Karpas-422 (cell line): Measurements from ENCODE around the gene TRAF3IP3. TPM values are rescaled to one million over a fixed set of nuclear protein-coding genes. Genes with fewer than 3 reads are reported as not detected.

Experiments used
- DNase-seq: peaks from one replicate; pipeline ENCODE4 v3.0.0-alpha.2; 2015
- H2AFZ ChIP-seq: fragments of 200-600 bp; sonication (generic); 2 replicates; pipeline ENCODE4 v1.6.1; 2014; ENCODE audit warnings: antibody characterized with exemption, low read length, mixed read lengths
- H3K27ac ChIP-seq: fragments of 200-600 bp; sonication (generic); 2 replicates; pipeline ENCODE4 v1.5.1; 2014; ENCODE audit warnings: mild to moderate bottlenecking, low read length, moderate library complexity
- H3K27me3 ChIP-seq: fragments of 200-600 bp; sonication (generic); 2 replicates; pipeline ENCODE4 v1.6.1; 2014; ENCODE audit warnings: low read length, mixed read lengths
- H3K36me3 ChIP-seq: fragments of 200-600 bp; sonication (generic); 2 replicates; pipeline ENCODE4 v1.6.1; 2014; ENCODE audit warnings: low read length, mixed read lengths; ENCODE audit not compliant: insufficient read depth
- H3K4me1 ChIP-seq: fragments of 200-600 bp; sonication (generic); 2 replicates; pipeline ENCODE4 v1.6.1; 2014; ENCODE audit warnings: mild to moderate bottlenecking, low read length, mixed read lengths
- H3K4me2 ChIP-seq: fragments of 200-600 bp; sonication (generic); 2 replicates; pipeline ENCODE4 v1.6.1; 2014; ENCODE audit warnings: low read length, low read depth, mild to moderate bottlenecking; ENCODE audit not compliant: poor library complexity, severe bottlenecking
- H3K4me3 ChIP-seq: fragments of 200-600 bp; sonication (generic); 2 replicates; pipeline ENCODE4 v1.5.1; 2014; ENCODE audit warnings: mild to moderate bottlenecking, antibody characterized with exemption, low read length, mixed read lengths
- H3K79me2 ChIP-seq: fragments of 200-600 bp; sonication (generic); 2 replicates; pipeline ENCODE4 v1.6.1; 2014; ENCODE audit warnings: mild to moderate bottlenecking, low read length, mixed read lengths
- H3K9ac ChIP-seq: fragments of 200-600 bp; sonication (generic); 2 replicates; pipeline ENCODE4 v1.6.0; 2014; ENCODE audit warnings: low read length
- H3K9me2 ChIP-seq: fragments of 200-600 bp; sonication (generic), shearing (Covaris generic); replicated peaks from 2 replicates; pipeline ENCODE4 v1.6.0; 2014; ENCODE audit warnings: mild to moderate bottlenecking, low read length, moderate library complexity; ENCODE audit not compliant: insufficient read depth
- H3K9me3 ChIP-seq: fragments of 300-700, 200-600 bp; sonication (generic); 2 replicates; pipeline ENCODE4 v1.6.1; 2014; ENCODE audit warnings: low read length, mixed read lengths
- H4K20me1 ChIP-seq: fragments of 200-600 bp; sonication (generic); 2 replicates; pipeline ENCODE4 v1.6.1; 2014; ENCODE audit warnings: mild to moderate bottlenecking, antibody characterized with exemption, low read length, low read depth; ENCODE audit not compliant: insufficient read depth
- total RNA-seq: library from RNA; depleted of rRNA; stranded (reverse); fragments of >200 nt; shearing (Covaris generic); gene quantifications from 2 replicates; pipeline ENCODE4 v1.2.3, GENCODE V29; 2014; ENCODE audit warnings: low replicate concordance; rRNA removed

Gene TRAF3IP3, protein sequence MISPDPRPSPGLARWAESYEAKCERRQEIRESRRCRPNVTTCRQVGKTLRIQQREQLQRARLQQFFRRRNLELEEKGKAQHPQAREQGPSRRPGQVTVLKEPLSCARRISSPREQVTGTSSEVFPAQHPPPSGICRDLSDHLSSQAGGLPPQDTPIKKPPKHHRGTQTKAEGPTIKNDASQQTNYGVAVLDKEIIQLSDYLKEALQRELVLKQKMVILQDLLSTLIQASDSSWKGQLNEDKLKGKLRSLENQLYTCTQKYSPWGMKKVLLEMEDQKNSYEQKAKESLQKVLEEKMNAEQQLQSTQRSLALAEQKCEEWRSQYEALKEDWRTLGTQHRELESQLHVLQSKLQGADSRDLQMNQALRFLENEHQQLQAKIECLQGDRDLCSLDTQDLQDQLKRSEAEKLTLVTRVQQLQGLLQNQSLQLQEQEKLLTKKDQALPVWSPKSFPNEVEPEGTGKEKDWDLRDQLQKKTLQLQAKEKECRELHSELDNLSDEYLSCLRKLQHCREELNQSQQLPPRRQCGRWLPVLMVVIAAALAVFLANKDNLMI
- 1.6 and 3.5 TPM in 2 replicates for total RNA-seq

DNA sequence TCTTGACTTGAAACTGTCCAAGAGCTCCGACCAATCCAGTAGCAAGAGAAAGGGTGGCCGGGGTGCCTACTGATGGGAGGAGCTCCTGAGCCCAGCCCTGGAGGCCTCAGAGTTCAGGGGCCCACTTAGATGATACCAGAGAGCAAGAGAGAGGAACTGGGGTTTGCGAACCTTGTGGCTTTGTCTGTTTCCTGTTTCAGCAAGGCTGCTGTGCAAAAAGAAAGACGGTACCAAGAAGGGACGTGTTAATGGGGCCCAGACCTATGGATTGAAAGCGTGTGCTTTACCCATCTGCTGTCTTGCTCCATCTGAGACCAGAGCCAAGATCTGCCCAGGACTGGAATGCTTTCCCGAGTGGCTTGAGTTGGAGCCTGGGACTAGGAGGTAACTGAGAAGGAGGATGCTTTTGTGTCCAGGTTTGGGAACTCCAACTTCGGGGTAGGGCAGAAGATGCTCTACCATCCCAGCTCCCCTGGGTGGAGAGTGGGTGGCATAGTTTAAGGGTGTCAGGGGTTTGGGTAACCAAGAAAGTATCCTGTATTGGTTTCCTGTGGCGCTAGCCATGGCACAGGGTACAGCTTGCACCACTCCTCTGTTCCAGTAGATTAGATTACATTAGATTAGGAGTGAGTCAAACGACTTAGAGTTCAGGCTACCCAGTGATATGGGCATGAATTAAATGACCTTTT is at the start of gene TRAF3IP3:
TRAF3IP3 (plus strand) TSS at position 128 of the 689 bp plus-strand sequence. CDS start 3,987 bp downstream, outside the sequence.
- H3K4me2 ChIP-seq, result no peak within 1 kb of the TSS
- no peak within 1 kb of the TSS for H3K4me3 ChIP-seq
- H3K79me2 ChIP-seq, result no peaks in the 10 kb centered on the region
- no peaks in the 10 kb centered on the region for H3K9me2 ChIP-seq
- no peaks in the 10 kb centered on the region for H3K27me3 ChIP-seq
- H2AFZ ChIP-seq, result peak within 1 kb of the TSS; percentile 57; the same call in 1 of the 2 replicates
- H3K9me3 ChIP-seq, result no peaks in the 10 kb centered on the region
- H3K36me3 ChIP-seq, result no peaks in the 10 kb centered on the region
- H3K4me1 ChIP-seq, result peaks cover 6% of the 10 kb centered on the region
- no peak within 1 kb of the TSS for H3K27ac ChIP-seq
- peak; percentile 65 for DNase-seq
- no peaks in the 10 kb centered on the region for H4K20me1 ChIP-seq
- peak within 1 kb of the TSS; percentile 24; the same call in 1 of the 2 replicates for H3K9ac ChIP-seq

DNA sequence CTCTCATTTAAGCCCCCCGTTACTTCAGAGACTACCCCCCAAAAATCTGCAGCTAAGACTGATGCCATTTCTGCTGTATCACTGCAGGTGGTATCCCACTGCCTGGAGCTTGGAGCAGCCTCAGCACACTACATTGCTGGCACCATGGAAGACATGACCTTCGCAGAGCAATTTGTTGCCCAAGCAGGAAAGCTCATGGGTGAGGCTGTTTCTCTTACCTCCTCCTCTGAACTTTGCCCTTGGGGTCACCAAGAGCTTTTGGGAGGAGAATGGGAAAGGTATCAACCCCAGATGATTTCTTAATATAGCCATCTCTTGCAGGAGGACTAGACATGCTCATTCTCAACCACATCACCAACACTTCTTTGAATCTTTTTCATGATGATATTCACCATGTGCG is 49.2 kb upstream of the TRAF3IP3 start:
- H3K9me3 ChIP-seq, result no peaks in the 10 kb centered on the region
- no peaks in the 10 kb centered on the region for H3K27me3 ChIP-seq
- H3K4me2 ChIP-seq, result no peak overlapping the region
- no peak for DNase-seq
- no peaks in the 10 kb centered on the region for H3K36me3 ChIP-seq
- H3K4me1 ChIP-seq, result no peaks in the 10 kb centered on the region
- H3K79me2 ChIP-seq, result no peaks in the 10 kb centered on the region
- H3K4me3 ChIP-seq, result no peak overlapping the region
- no peak overlapping the region for H2AFZ ChIP-seq
- H3K9ac ChIP-seq, result no peak overlapping the region
- no peak overlapping the region for H3K27ac ChIP-seq
- H4K20me1 ChIP-seq, result no peaks in the 10 kb centered on the region
- H3K9me2 ChIP-seq, result no peaks in the 10 kb centered on the region

DNA sequence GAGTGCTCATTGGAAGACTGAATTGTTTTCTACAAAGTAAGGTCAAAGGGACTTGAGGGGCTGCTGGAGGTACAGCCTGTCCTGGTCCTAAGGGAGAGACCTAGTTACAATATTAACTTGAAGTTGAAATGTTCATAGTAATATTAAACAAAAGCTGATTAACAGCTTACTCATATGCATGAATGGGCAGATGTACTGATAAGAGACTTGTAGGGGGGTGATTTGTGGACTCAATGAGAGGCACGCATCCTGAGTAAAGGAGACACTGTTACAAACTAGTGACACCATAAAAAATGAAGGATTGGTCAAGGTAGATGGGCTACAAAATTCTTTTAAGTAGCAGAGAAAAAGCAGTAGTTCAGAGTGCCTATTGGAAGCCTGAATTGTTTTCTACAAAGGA is 48.5 kb upstream of the TRAF3IP3 start:
- Histone ChIP-seq H4K20me1 (no peaks in the 10 kb centered on the region), H3K4me2 (no peak overlapping the region), H3K4me3 (no peak overlapping the region), H3K9ac (no peak overlapping the region), H3K9me2 (no peaks in the 10 kb centered on the region), H2AFZ (no peak overlapping the region), H3K27ac (no peak overlapping the region), H3K27me3 (no peaks in the 10 kb centered on the region), H3K9me3 (no peaks in the 10 kb centered on the region), H3K79me2 (no peaks in the 10 kb centered on the region), H3K36me3 (no peaks in the 10 kb centered on the region), H3K4me1 (no peaks in the 10 kb centered on the region)
- DNase-seq, result no peak

DNA sequence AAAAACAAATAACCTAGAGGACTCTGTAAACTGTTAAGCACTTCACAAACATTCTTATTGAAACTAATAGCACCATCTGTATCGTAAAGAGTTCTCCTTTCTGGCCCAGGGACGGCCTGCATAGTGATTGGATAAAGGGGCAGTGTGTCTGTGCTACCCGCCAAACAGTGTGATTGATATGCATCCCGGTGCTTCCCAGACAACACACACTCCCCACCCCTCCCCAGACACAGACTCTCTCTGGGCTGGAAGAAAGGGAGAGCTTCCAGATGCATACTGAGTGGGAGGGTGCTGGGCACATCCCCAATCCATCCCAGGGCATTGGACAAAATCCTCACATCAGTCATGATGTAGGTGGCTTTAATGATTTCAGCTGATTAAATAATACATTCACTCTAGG is 47.6 kb upstream of the TRAF3IP3 start:
- Histone ChIP-seq H2AFZ (no peak overlapping the region), H3K4me2 (no peak overlapping the region), H3K36me3 (no peaks in the 10 kb centered on the region), H3K27ac (no peak overlapping the region), H3K79me2 (no peaks in the 10 kb centered on the region), H3K4me3 (no peak overlapping the region), H3K27me3 (no peaks in the 10 kb centered on the region), H3K4me1 (no peaks in the 10 kb centered on the region), H4K20me1 (no peaks in the 10 kb centered on the region), H3K9ac (no peak overlapping the region), H3K9me3 (no peaks in the 10 kb centered on the region), H3K9me2 (no peaks in the 10 kb centered on the region)
- no peak for DNase-seq

DNA sequence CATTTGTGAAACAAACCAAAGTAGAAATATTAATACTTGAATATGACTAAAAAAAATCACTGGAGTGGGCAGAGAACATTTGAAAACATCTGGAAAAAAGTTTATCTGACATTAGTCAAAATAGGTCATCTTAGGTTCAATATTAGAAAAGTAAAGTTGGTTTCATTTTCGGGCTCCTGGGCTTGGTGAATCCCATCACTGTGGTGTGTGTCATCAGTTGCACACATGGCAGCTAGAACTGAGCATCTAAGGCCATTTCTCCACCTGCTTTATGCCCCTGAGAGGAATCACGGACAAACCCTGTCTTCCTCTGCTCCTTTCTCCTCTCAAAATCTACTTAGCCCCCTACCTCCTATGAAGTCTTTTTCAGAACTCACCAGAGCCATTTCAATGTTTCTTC is 45.8 kb upstream of the TRAF3IP3 start:
- no peaks in the 10 kb centered on the region for H3K36me3 ChIP-seq
- no peaks in the 10 kb centered on the region for H3K79me2 ChIP-seq
- no peak for DNase-seq
- no peak overlapping the region for H3K27ac ChIP-seq
- H2AFZ ChIP-seq, result no peak overlapping the region
- no peaks in the 10 kb centered on the region for H3K27me3 ChIP-seq
- H3K9me3 ChIP-seq, result no peaks in the 10 kb centered on the region
- no peaks in the 10 kb centered on the region for H3K4me1 ChIP-seq
- H3K4me2 ChIP-seq, result no peak overlapping the region
- H3K9ac ChIP-seq, result no peak overlapping the region
- no peak overlapping the region for H3K4me3 ChIP-seq
- no peaks in the 10 kb centered on the region for H3K9me2 ChIP-seq
- H4K20me1 ChIP-seq, result no peaks in the 10 kb centered on the region

DNA sequence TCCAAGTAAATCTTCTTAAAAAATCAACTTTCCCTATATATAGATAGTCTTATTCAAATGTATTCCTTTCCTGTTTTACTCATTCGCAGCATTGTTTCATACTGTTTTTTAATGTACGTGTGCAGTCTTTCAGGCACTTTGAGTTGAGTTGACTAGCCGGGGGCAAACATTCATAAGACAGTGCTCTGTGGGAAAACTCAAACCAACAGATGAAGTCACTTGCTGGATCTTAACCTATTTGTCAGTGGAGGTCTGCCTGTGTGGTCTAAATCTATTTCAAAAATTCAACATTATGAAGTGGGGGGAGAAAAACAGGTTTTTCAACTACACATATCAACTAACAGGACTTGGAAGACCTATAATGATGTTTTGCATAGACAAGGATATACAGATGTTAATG is 45.0 kb upstream of the TRAF3IP3 start:
- no peak overlapping the region for H3K4me2 ChIP-seq
- no peaks in the 10 kb centered on the region for H4K20me1 ChIP-seq
- H3K36me3 ChIP-seq, result no peaks in the 10 kb centered on the region
- no peak overlapping the region for H2AFZ ChIP-seq
- no peaks in the 10 kb centered on the region for H3K9me2 ChIP-seq
- H3K27ac ChIP-seq, result no peak overlapping the region
- H3K4me1 ChIP-seq, result no peaks in the 10 kb centered on the region
- DNase-seq, result no peak
- no peaks in the 10 kb centered on the region for H3K79me2 ChIP-seq
- H3K9me3 ChIP-seq, result no peaks in the 10 kb centered on the region
- no peak overlapping the region for H3K9ac ChIP-seq
- H3K4me3 ChIP-seq, result no peak overlapping the region
- H3K27me3 ChIP-seq, result no peaks in the 10 kb centered on the region

DNA sequence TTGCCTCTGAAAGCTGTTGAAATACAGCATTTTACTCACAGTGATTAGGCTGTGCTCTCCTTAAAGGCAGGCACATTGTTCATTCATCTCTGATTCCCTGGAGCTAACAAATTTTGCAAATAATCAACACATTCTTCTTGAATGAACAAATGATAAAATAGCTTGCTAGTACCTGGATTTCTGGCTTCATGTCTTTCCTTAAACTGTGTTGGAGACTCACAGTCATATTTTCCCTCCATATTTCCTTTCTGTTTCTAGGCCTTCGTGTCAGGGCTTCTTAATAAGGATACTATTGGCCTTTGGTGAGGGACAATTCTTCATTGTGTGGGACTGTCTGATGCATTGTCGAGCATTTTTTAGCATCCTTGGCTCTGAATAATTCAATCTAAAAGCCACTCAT is 41.5 kb upstream of the TRAF3IP3 start:
- no peaks in the 10 kb centered on the region for H3K4me1 ChIP-seq
- H3K27me3 ChIP-seq, result no peaks in the 10 kb centered on the region
- H3K9ac ChIP-seq, result no peak overlapping the region
- no peak overlapping the region for H3K4me3 ChIP-seq
- no peaks in the 10 kb centered on the region for H3K9me3 ChIP-seq
- no peaks in the 10 kb centered on the region for H3K36me3 ChIP-seq
- H3K27ac ChIP-seq, result no peak overlapping the region
- H3K9me2 ChIP-seq, result no peaks in the 10 kb centered on the region
- H2AFZ ChIP-seq, result no peak overlapping the region
- H3K4me2 ChIP-seq, result no peak overlapping the region
- no peak for DNase-seq
- no peaks in the 10 kb centered on the region for H4K20me1 ChIP-seq
- H3K79me2 ChIP-seq, result no peaks in the 10 kb centered on the region

DNA sequence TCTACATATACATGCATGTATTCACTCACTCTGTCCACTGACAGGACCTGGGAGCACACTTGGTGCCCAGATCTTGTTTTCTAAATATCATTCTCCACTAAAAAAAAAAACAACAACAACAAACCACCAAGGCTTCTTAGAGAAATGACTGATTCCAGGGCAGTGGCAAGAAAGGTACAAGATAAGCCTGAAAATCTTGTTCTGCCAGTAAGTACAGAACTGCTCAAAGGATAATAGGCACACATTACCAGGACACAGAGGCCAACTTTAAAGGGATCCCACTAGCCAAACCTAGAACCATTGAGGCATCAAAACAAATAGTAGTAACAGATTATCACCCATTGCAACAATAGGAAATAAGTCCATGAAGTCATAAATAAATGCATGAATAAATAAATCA is 40.5 kb upstream of the TRAF3IP3 start:
- H3K27ac ChIP-seq, result no peak overlapping the region
- no peaks in the 10 kb centered on the region for H3K9me3 ChIP-seq
- no peak overlapping the region for H3K4me3 ChIP-seq
- H3K36me3 ChIP-seq, result no peaks in the 10 kb centered on the region
- H2AFZ ChIP-seq, result no peak overlapping the region
- no peak overlapping the region for H3K9ac ChIP-seq
- no peaks in the 10 kb centered on the region for H3K27me3 ChIP-seq
- no peaks in the 10 kb centered on the region for H4K20me1 ChIP-seq
- no peaks in the 10 kb centered on the region for H3K9me2 ChIP-seq
- H3K4me1 ChIP-seq, result no peaks in the 10 kb centered on the region
- no peaks in the 10 kb centered on the region for H3K79me2 ChIP-seq
- H3K4me2 ChIP-seq, result no peak overlapping the region
- no peak for DNase-seq
